Dermis blood vessel endothelial cell (primary cell): ENCODE results near the gene ELOVL3. TPM values are rescaled to one million over a fixed set of nuclear protein-coding genes. Genes with fewer than 3 reads are reported as not detected.
A peak's percentile ranks its signal among the peaks of the same experiment; 100 is the strongest.
"Not testable (repeated sequence)": the region's sequence is repeated elsewhere in the genome, so short reads cannot be mapped to it uniquely, and the experiment has no call there.

Source experiments
- DNase-seq: peaks from one replicate; pipeline ENCODE4 v3.0.0; 2010
- total RNA-seq: library from RNA; depleted of rRNA; stranded (reverse); fragments of >200 nt; gene quantifications from 2 replicates; pipeline ENCODE4 v1.2.3, GENCODE V29; 2014

The ELOVL3 gene, protein sequence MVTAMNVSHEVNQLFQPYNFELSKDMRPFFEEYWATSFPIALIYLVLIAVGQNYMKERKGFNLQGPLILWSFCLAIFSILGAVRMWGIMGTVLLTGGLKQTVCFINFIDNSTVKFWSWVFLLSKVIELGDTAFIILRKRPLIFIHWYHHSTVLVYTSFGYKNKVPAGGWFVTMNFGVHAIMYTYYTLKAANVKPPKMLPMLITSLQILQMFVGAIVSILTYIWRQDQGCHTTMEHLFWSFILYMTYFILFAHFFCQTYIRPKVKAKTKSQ
- total RNA-seq = not detected in 2 replicates

DNA sequence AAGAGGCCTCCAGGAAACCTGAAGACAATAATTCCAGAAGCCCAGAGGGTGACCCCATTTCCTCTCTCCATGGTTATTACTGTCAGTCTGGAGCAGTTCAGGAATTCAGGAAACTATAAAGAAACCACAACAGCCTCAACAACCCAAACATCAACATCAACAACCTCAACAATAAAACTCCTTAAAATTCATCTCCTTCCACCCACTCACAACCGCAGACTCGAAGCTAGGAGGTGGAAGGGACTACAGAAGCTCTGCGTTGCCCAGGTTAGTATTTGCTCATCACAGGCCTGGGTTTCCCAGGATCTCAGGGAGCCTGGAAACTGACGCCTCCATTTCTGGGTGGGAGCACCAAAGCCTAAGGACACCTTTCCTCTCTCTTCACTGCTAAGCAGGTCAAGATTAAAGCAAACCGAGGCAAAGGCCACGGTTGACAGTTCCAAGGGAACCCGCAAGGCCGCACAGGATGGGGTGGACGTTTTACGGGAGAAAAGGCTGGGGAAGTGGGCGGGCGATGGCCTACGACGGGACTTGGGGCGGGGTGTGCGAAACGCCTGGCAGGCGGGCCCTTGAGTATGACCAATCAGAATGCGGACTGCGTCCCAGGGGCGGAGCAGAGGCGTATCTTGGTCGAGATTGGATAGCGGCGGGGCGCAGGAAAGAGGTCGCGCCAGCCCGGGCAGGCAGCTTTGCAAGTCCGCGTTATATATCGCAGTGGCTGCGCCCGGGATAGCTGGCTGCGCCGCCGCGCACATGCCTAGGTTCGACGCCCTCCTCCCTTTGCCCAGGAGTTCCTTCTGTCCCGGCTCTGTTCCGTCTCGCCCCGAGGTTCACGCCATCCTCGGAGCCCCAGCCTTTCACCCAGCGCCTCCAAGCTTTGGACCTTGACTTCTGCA lies at the start of gene ELOVL3:
TSS of gene ELOVL3 (plus strand) at position 654 of the 896 bp plus-strand sequence. CDS start 250 bp downstream, outside the sequence.
- DNase-seq = peak; percentile 97

DNA sequence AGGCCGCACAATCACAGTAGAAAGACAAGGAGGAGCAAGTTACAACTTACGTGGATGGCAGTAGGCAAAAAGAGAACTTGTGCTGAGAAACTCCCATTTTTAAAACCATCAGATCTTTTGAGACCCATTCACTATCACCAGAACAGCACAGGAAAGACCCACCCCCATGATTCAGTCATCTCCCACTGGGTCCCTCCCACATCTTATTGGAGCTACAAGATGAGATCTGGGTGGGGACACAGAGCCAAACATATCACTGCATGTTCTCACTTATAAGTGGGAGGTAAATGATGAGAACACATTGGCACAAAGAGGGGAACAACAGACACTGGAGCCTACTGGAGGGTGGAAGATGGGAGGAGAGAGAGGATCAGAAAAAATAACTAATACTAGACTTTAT lies 41.5 kb upstream of the ELOVL3 start:
- no peak for DNase-seq

DNA sequence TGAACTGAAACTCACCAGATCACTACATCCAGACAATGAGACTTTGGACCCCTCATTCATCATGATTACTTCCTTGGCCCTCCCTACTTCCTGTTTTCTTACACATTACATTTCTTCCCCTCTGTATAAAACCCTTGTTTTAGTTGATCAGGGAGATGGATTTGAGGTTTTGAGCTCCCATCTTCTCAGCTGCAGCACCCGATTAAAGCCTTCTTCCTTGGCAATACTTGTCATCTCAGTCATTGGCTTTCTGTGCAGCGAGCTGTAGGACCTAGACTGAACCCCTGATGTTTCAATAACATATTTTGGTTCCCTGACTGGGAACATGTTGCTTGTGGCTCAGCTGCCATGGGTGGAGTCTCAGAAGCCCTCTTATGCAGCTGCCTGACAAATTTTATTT lies 40.8 kb upstream of the ELOVL3 start:
- DNase-seq = no peak

DNA sequence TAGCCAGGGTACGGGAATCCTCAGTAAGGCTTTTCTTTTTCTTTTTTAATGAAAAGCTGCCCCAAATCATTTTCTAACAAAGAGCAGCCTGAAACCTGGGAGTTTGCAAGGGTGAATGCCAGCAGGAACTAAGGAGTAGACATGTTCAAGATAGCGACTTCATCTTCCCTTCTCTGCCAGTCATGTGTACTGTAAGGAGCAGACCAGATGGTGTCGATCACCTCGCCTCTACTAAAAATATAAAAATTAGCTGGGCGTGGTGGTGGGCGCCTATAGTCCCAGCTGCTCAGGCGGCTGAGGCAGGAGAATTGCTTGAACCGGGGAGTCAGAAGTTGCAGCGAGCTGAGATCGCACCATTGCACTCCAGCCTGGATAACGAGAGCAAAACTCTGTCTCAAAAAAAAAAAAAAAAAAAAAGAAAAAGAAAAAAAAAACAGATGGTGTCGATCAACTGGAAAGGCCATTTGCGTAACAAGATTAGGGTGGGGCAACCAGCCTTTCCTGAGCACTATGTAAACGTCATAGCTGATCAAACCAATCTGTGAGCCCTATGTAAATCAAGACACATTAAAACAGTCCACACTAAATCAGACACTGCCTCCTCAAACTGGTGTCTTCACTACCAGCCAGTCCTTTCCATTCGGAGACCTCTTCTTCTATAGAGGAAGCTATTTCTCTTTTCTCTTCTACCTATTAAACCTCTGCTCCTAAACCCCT lies 40.1 kb upstream of the ELOVL3 start:
- DNase-seq = no peak

DNA sequence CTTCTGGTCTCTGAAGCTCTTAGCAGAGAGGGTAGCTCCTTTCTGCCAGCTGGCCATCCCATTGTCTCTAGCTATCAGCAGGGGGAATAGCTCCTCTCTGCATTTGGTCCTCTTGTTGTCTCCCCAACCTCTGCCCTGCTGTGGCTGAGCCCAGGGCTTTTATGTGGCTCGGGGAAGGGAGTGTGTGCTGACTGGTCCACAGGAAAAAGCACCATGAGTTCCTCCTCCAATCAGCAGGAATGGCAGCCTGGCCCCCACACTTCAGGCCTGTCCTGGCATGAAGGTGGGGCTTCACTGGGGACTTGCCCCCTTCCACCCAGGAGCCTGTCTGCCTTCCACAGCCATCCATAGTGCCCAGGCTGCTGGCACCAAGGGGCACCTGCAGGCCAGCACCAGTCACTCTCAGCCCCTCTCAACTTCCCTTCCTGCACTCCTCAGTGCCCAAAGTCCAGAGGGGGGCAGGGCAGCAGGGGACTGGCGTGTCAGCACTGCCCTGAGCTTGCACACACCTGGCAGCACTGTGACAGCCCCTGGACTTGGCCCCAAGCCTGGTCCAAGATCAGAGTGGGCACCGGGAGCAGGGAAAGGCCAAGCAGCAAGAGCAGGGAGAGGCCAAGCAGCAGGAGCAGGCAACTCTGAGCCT lies 37.7 kb upstream of the ELOVL3 start:
- no peak for DNase-seq

DNA sequence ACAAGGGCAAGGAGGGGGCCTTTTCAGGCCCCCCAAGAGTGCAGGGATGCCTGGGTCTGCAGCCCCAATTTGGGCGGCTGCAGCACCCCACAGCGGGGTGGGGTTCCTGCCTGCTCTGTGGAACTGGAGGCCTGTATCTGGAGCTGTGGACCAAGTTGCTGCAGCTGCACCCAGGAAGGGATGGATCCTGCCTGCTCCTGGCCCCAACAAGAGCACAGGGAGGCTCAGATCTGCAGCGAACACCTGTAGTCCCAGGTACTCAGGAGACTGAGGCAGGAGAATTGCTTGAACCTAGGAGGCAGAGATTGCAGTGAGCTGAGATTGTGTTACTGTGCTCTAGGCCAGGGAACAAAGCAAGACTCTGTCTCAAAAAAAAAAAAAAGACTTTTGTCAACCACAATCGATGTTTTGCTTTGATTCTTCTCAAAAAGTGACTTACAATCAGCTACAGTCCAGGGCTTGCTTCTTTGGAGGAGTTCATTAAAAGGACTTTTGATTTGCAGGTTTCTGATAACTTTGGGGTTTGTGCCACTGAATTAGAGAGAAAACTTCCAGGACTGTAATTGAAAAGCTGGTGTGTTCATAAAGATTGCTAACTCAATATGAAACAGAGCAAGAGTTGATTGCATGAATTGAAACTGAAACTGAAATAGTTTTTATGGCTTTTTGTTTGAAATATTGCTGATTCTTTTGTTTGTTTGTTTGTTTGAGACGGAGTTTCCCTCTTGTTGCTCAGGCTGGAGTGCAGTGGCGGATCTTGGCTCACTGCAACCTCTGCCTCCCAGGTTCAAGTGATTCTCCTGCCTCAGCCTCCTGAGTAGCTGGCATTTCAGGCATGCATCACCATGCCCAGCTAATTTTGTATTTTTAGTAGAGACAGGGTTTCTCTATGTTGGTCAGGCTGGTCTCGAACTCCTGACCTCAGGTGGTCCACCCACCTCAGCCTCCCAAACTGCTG lies 36.9 kb upstream of the ELOVL3 start:
- DNase-seq = not testable (repeated sequence)

DNA sequence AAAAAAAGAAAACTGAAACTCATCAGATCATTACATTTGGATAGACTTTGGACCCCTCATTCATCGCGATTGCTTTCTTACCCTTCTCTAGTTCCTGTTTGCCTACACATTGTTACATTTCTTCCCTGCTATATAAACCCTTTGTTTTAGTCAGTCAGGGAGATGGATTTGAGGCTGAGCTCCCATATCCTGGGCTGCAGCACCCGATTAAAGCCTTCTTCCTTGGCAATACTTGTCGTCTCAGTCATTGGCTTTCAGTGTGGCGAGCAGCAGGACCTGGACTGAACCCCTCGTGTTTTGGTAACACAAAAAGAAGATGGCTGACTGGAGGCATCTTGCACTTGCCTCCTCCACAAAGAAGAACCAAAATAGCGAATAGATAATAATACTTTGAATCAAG lies 34.1 kb upstream of the ELOVL3 start:
- DNase-seq = no peak

DNA sequence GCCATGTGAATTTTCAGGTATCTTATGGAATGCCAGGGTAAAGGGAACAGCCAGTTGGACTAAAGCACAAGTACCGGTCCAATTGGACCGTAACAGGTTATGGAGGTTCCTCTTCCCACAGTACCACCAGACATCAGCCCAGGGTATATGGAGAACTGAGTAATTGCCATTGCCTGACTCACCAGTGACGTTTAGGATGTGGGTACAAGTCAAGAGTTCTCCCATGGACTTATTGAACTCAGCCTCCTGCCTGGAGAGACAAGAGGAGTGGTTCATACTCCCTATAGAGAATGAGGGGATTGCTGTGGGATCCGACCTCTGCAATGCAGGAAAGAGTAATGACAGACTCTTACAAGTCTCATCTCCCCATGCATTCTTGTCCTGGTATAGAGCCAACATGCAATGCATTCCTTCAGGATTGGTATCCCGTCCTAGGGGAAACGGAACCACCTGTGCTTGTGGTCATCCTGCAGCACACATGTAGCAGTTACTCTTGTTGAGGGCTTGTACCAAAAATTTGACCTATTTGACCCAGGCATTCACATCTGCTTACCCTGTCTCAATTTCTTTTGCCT lies 30.7 kb upstream of the ELOVL3 start:
- no peak for DNase-seq

DNA sequence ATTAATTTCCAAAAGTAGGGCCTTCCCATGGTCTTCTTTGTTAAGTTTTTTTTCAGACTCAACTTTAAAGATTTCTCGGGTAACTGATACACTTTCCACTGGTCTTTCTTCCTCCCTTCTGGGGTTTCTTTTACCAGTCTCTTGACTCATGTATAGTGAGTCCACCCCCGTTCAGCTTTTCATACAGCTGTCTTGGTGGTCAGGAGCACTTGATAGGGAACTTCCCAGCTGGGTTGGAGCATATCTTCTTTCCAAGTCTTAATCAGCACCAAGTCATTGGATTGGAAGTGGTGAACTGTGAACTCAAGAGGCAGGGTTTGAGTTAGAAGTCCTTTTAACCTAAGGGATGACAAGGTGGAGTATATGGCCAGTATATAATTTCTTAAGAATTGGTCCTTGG lies 29.2 kb upstream of the ELOVL3 start:
- DNase-seq = no peak

DNA sequence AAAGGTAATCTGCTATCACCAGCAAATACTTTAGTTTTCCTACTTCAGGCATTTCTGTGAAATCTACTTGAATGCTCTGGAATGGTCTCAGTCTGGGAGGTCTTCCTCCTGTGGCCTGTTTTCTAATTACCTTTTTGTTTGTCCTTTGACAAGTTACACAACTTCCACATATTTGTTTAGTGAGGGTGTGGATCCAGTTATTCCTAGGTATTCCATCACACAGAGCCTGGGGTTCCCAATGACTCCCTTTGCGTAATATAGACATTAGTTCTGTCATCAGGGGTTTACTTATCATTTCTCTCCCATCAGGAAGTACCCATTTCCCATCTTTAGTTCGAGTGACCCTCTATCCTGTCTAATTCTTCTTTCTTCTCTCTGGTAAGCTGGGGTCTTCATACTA lies 28.1 kb upstream of the ELOVL3 start:
- no peak for DNase-seq

DNA sequence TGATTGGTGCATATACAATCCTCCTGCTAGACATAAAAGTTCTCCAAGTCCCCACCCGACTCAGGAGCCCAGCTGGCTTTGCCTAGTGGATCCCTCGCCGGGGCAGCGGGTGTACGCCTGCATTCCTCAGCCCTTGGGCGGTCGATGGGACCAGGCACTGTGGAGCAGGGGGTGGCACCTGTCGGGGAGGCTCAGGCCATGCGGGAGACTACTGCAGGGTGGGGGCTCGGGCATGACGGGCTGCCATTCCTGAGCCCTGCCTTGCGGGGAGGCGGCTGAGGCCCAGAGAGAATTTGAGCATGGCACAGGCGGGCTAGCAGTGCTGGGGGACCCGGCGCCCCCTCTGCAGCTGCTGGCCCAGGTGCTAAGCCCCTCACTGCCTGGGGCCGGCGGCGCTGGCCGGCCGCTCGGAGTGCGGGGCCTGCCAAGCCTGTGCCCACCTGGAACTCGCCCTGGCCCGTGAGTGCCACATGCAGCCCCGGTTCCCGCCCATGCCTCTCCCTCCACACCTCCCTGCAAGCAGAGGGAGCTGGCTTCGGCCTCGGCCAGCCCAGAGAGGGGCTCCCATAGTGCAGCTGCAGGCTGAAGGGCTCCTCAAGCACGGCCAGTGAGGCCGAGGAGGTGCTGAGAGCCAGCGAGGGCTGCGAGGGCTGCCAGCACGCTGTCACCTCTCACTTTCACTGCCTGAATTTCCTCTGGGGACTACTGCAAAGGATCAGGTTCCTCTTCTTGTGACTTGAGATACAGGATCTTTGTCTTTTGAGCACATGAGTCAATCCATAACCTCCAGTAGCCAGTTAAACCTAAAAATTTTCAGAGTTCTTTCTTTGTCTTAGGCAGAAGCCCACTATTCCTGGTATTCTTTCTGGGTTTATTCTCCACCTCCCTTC lies 25.1 kb upstream of the ELOVL3 start:
- no peak for DNase-seq

DNA sequence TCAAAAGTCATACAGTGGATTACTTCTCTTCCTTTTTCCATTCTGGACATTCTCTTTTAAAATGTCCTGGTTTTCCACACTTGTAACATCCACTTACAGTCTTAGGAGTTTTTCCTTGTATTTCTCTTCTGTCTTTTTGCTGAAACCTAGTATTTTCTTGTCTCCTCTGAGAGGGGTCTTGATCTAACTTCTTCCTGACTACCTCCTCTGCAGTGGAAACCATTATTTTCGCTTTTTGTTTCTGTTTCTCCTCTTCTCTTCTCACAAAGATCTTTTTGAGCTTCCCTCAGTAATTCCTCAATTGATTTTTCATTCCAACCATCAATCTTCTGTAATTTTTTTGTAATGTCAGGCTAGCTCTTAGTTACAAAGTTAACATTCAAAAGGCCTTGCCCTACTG lies 23.7 kb upstream of the ELOVL3 start:
- DNase-seq = no peak

DNA sequence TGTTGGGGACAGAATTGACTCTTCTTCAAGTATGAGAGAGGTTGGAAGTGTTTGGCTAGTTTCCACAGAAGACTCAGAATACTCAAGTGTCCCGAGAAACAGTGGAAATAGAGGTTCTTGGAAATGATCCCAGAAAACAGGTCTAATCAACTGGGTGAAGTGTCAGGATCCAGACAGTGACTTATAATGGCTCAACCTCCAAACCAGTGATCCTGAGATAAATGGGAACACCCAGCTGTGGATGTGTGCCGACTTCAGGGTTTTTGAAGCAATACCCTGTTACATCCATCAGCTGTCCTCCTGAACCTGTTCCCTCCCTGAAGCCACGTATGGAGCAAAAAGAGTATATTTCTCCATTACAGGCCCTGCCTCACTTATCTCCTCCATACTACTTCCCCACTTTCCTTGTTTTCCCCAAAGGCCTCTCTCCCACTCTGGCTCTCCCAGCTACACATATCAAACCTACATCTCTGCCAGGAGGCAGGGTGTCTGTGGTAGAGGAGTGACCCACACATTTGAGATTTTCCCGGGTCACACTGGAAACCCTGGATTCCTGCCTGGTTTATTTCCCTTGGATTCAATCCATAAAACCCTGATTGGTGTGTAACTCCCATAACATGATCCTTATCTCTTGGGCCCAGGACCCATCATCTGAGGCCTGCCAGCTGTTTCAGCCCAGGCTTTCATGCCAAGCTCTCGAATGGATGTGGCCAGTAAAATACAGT lies 17.6 kb upstream of the ELOVL3 start:
- DNase-seq = peak; percentile 39

DNA sequence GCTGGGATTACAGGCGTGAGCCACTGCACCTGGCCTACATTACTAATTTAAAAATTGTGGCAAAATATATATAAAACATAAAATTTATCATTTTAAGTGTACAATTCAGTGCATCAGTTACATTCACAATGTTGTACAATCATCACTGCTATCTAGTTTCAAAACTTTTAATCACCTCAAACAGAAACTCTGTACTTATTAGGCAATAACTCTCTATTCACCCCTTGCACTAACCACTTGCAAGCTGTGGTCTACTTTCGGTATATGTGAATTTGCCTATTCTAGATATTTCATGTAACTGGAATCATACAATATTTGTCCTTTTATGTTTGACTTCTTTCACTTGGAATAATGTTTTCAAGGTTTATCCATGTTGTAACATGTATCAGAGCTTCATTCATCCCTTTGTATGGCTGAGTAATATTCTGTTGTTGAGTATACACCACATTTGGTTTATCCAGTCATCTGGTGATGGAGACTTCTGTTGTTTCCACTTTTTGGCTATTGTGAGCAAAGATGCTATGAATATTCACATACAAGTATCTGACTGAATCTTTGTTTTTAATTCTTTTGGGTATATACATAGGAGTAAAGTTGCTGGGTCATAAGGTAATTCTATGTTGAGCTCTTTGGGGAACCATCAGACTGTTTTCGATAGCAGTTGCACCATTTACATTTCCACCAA lies 14.3 kb upstream of the ELOVL3 start:
- DNase-seq = no peak

DNA sequence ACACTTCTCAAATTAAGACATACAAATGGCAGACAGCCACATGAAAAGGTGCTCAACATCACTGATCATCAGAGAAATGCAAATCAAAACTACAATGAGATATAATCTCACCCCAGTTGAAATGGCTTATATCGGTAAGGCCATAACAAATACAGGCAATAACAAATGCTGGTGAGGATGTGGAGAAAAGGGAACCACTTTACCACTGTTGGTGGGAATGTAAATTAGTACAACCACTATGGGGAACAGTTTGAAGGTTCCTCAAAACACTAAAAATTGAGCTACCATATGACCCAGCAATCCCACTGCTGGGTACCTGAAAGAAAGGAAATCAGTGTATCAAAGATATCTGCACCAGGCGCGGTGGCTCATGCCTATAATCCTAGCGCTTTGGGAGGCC lies 12.5 kb upstream of the ELOVL3 start:
- not testable (repeated sequence) for DNase-seq

DNA sequence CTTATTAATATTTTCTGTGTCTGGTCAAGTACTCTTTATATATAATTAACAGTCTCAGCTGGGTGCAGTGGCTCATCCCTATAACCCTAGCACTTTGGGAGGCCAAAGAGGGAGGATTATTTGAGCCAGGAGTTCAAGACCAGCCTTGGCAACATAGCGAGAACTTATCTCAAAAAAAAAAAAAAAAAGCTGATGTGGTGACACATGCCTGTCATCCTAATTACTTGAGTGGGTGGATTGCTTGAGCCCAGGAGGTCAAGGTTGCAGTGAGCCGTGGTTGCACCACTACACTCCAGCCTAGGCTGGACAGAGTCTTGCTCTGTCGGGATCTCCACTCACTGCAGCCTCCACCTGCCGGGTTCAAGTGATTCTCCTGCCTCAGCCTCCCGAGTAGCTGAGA lies 6.7 kb upstream of the ELOVL3 start:
- no peak for DNase-seq

DNA sequence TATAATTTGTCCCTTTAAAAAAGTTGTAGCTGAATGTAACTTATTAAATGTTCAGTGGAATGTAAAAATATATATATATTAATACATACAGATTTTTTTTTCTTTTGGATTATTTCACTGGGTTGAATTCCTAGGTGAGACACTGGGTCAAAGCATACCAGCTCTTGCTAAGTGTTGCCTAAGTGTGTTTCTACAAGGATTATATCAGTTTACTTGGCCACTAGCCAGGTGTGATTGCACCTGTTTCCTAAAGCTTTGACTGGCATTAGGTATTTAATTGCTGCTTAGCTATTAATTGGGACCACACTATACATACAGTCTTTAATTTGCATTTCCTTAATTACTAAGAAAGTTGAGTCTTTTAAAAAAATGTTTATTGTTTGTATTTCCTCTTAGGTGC lies 5.5 kb upstream of the ELOVL3 start:
- DNase-seq = no peak

DNA sequence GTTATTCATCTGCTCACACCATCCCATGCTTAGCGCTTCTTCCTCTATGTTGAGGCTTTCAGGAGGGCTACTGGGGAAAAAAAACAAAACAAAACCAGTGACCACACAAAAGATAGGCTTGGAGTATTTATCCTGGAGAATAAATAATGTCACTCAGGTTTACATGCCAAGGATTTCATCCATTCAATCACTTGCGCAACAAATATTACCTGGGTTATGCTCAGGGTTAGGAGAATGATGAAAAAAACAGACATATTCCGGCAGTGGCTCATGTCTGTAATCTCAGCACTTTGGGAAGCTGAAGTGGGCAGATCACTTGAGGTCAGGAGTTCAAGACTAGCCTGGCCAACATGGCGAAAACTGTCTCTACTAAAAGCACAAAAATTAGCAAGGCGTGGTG lies 3.3 kb upstream of the ELOVL3 start:
- no peak for DNase-seq

DNA sequence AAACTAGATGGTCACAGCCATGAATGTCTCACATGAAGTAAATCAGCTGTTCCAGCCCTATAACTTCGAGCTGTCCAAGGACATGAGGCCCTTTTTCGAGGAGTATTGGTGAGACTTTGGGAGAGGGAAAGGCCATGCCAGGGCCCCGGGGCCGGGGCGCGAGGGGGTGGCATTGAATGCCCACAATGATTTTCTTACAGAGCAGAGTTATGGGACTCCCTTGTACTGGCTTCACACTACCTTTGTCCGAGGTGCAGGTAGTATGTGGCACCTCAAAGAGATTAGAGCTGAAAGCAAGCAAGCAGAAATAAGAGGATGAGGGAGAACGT lies 407 bp downstream of the ELOVL3 start:
- no peak for DNase-seq
